Nephron (organoid): ENCODE data around the gene PADI6.

Source experiments
- H3K27ac Mint-ChIP-seq, 3 experiments: 2 replicates each; pipeline ENCODE4 v1.8.0; 2020; ENCODE audit warnings: mixed read lengths in 3 of 3, mild to moderate bottlenecking in 2 of 3, moderate library complexity in 1 of 3
- H3K27me3 Mint-ChIP-seq: 2 replicates; pipeline ENCODE4 v1.8.0; 2021; ENCODE audit warnings: low read depth, mild to moderate bottlenecking, moderate library complexity, mixed read lengths
- H3K36me3 Mint-ChIP-seq: 2 replicates; pipeline ENCODE4 v1.8.0; 2020; ENCODE audit warnings: low read depth, mixed read lengths
- H3K4me1 Mint-ChIP-seq: 2 replicates; pipeline ENCODE4 v1.8.0; 2020; ENCODE audit warnings: mixed read lengths
- H3K4me3 Mint-ChIP-seq, 3 experiments: 2 replicates each; pipeline ENCODE4 v1.8.0; 2020; ENCODE audit warnings: mild to moderate bottlenecking in 3 of 3, mixed read lengths in 3 of 3, moderate library complexity in 2 of 3
- H3K9me3 Mint-ChIP-seq: 2 replicates; pipeline ENCODE4 v1.8.0; 2020; ENCODE audit warnings: mixed read lengths
- TF ChIP-seq, protein P1 (sequence below), 3 experiments: fragments of 200-600 bp; sonication (generic); IDR thresholded peaks; one replicate each; pipeline ENCODE4 v1.5.0; 2021; ENCODE audit warnings: antibody characterized with exemption in 3 of 3; ENCODE audit not compliant: unreplicated experiment in 3 of 3

The PADI6 gene

DNA sequence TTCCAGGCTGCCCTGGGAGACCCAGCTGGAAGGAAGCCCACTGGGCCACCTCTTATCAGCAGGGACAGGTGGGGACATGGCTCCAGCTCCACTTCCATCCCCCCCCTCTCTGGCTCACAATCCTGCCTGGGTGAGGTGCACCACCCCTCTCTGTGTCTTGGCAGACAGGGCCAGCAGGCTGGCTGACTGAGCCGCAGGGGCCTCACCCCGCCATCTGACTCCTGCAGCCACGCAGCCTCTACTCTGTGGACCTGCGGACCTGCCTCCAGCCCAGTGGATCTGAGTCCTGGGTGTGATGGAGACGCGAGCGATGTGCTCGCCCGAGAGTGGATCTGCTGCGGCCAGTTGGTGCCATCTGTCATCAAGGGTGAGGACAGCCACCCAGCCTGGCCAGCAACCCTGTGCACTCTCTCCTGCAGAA, 37.4 kb downstream of the PADI6 start:
- H3K27me3 Mint-ChIP-seq: no peaks in the 10 kb centered on the region
- H3K27ac Mint-ChIP-seq: no peak overlapping the region
- peaks cover 8% of the 10 kb centered on the region for H3K4me1 Mint-ChIP-seq
- TF ChIP-seq, protein P1, sequence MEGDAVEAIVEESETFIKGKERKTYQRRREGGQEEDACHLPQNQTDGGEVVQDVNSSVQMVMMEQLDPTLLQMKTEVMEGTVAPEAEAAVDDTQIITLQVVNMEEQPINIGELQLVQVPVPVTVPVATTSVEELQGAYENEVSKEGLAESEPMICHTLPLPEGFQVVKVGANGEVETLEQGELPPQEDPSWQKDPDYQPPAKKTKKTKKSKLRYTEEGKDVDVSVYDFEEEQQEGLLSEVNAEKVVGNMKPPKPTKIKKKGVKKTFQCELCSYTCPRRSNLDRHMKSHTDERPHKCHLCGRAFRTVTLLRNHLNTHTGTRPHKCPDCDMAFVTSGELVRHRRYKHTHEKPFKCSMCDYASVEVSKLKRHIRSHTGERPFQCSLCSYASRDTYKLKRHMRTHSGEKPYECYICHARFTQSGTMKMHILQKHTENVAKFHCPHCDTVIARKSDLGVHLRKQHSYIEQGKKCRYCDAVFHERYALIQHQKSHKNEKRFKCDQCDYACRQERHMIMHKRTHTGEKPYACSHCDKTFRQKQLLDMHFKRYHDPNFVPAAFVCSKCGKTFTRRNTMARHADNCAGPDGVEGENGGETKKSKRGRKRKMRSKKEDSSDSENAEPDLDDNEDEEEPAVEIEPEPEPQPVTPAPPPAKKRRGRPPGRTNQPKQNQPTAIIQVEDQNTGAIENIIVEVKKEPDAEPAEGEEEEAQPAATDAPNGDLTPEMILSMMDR (IDR thresholded peaks at IDR 0.05; ENCODE audit: unreplicated experiment in 3 of 3): no peak
- H3K4me3 Mint-ChIP-seq: no peak overlapping the region
- peaks cover 62% of the 10 kb centered on the region for H3K36me3 Mint-ChIP-seq
- no peaks in the 10 kb centered on the region for H3K9me3 Mint-ChIP-seq

DNA sequence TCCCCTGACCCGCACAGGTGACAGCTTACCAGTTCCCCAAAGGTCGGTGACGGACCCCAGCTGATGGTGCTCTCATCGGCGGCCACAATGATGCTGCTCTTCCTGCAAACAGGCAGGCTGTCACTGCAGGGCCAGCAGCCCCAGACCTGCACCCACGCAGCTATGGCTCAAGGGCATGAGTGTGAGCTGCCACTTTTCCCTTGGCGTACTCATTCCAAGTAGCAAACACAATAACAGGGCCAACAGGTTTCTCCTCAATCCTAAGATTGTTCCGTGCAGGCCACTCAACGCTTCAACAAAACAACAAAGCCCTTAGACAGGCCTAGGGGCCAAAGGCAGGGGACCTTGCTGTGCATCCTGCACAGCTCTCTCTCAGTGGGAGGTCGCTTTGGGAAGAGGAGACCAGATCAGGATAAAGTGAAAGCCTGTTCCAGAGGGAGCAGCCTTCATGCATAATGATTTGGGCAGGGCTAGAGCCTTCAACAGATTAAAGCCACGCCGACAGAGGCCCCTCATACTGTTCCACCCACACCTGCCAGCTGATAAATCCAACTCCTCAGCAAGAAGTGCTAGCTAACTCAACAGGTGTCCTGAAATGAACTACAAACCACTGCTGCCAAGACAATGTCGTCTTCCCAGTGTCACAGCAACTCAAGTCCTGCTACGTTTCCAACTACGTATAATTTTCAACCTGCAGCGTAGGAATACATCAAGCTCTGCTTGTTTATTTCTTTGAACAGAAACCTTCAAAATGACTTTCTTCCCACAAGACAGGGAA, 40.3 kb downstream of the PADI6 start:
- no peak overlapping the region for H3K4me3 Mint-ChIP-seq
- peaks cover 8% of the 10 kb centered on the region for H3K4me1 Mint-ChIP-seq
- no peak overlapping the region for H3K27ac Mint-ChIP-seq
- no peaks in the 10 kb centered on the region for H3K27me3 Mint-ChIP-seq
- peaks cover 84% of the 10 kb centered on the region for H3K36me3 Mint-ChIP-seq
- H3K9me3 Mint-ChIP-seq: no peaks in the 10 kb centered on the region
- TF ChIP-seq, protein P1 (IDR thresholded peaks at IDR 0.05; ENCODE audit: unreplicated experiment in 3 of 3): no peak

DNA sequence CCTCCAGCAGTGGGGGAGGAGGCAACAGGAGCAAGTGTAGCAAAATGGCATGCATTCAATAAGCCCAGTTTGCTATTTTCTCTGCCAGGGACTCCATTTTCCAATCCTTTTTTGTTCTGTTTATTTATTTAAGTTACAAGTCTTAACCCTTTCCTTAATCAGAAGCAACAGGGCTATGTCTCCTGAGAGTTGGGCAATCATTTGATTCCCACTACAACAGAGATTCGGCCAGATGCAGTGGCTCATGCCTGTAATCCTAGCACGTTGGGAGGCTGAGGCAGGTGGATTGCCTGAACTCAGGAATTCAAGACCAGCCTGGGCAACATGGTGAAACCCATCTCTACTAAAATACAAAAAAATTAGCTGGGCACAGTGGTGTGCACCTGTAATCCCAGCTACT, 42.0 kb downstream of the PADI6 start:
- H3K36me3 Mint-ChIP-seq: peaks cover 85% of the 10 kb centered on the region
- no peak overlapping the region for H3K27ac Mint-ChIP-seq
- H3K9me3 Mint-ChIP-seq: no peaks in the 10 kb centered on the region
- H3K4me3 Mint-ChIP-seq: no peak overlapping the region
- no peaks in the 10 kb centered on the region for H3K27me3 Mint-ChIP-seq
- H3K4me1 Mint-ChIP-seq: peaks cover 8% of the 10 kb centered on the region
- TF ChIP-seq, protein P1 (IDR thresholded peaks at IDR 0.05; ENCODE audit: unreplicated experiment in 3 of 3): no peak

DNA sequence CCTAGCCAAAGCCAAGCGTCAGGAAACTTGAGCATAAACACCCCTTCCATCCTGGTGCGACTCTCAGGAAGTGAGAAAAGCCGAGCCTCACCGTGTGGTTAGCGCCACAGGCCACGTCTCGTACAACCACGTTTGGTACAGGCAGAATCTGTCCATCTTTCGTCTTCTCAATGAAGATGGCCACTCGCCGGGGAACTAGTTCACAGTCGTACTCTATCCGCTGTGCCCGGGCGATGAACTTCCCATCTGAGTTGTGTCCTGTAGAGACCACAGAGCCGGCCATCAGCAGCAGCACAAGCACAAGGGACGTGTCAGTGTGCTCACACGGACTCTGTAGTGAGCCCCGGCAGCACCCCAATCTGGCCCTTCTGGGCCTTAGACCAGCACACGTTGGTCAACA, 44.4 kb downstream of the PADI6 start:
- Mint-ChIP-seq H3K9me3 (no peaks in the 10 kb centered on the region), H3K27me3 (no peaks in the 10 kb centered on the region), H3K4me1 (peaks cover 8% of the 10 kb centered on the region), H3K27ac (no peak overlapping the region), H3K4me3 (no peak overlapping the region), H3K36me3 (peaks cover 83% of the 10 kb centered on the region)
- TF ChIP-seq, protein P1 (IDR thresholded peaks at IDR 0.05; ENCODE audit: unreplicated experiment in 3 of 3): no peak

DNA sequence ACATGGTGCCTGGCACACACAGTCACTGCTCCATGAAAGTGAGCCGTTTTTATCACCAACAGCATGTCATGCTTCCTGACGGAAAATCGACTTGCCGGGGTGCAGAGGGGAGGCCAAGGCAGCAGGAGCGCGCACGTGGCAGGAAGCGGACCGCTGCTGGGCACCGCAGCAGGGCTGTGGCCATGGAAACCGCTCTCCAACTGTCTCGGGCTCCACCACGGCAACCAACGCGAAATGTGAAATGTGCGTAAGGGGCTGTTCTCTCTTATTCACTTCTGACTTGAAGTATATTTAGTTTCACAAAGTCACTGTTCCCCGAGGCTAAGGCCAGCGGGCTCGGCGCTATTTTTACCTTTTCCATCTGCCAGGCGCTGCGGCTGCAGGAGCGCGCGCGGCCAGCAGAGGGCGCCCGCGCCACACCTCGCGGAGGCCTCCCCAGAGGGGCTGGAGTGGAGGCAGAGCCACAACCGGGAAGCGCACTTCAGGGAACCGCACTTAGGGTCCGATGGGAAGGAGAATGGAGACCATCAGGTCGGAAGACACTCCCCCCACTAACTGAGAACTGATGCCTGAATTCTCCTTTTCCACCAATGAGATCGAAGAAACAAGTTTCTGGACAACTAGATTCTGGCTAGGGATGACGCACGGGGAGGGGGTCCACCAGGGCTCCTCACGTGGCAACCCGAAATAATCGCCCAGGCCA, 47.8 kb downstream of the PADI6 start:
- TF ChIP-seq, protein P1 (IDR thresholded peaks at IDR 0.05; ENCODE audit: unreplicated experiment in 3 of 3): peak; percentile 98 to 99 (median 99)
- Mint-ChIP-seq H3K9me3 (no peaks in the 10 kb centered on the region), H3K27ac (no peak overlapping the region), H3K27me3 (no peaks in the 10 kb centered on the region), H3K4me1 (peaks cover 15% of the 10 kb centered on the region), H3K36me3 (peaks cover 91% of the 10 kb centered on the region), H3K4me3 (no peak overlapping the region)
